ENCODE results near the gene MDM1.

The MDM1 gene

GRCh38 chr12:68319988-68320623, 12.1 kb downstream of the MDM1 start:
- no peak for DNase-seq

- peak; percentile 73 for DNase-seq
Measured at GRCh38 chr12:68317047-68317667, 15.0 kb downstream of the MDM1 start.

DNA sequence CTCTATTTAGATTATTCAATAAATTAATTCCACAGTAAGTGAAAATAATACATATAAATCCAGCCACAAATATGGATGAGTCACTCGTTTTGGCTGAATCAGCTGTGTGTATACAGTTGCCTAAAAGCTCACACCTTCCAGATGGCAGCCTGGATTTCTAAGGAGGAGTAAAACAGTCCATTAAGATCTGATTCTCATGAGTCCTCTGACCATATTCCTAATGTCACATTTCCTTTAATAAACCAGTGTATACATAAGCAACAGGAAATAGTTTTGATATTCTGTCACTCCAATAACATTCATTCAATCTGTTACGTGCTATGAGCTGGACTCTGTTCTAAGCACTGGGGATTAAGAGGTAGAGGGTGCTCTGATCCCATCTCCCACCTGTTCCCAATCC, 21.8 kb downstream of the MDM1 start:
- DNase-seq = no peak

DNA sequence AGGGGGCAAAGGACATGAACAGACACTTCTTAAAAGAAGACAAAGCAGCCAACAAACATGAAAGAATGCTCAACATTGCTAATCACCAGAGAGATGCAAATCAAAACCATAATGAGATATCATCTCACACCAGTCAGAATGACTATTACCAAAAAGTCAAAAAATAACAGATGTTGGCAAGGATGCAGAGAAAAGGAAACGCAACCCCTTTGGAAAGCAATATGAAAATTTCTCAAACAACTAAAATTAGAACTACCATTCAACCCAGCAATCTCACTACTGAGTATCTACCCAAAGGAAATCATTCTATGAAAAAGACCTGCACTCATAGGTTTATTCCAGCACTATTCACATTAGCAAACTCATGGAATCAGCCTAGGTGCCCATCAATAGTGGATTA, 25.6 kb downstream of the MDM1 start:
- no peak for DNase-seq

DNA sequence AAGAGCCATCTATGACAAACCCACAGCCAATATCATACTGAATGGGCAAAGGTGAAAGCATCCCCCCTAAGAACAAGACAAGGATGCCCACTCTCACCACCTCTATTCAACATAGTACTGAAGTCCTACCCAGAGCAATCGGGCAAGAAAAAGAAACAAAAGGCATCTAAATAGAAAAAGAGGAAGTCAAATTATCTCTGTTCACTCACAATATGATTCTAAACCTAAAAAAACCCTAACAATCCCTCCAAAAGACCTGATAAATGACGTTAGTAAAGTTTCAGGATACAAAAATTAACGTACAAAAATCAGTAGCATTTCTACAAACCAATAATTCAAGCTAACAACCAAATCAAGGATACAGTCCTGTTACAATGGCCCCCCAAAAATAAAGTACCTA, 26.9 kb downstream of the MDM1 start:
- no peak for DNase-seq

DNA sequence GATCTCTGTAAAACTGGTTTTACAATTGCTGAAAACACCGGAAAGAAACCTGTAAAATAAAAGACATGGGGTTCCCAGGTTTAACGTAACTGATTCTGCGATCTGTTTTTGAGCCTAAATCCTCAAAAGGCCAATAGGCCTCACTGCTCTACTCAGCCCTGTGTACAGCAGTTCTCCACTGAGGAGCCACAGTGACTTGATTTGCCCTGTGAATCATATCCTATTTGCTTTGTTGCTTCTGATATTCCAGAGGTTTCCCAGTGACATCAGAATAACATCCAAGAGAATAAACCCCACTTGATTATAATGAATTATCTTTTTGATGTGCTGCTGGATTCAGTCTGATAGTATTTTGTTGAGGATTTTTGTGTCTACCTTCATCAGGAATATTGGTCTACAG, 27.5 kb downstream of the MDM1 start:
- DNase-seq = no peak

GRCh38 chr12:68303850-68304249, 28.3 kb downstream of the MDM1 start:
- DNase-seq = no peak

DNA sequence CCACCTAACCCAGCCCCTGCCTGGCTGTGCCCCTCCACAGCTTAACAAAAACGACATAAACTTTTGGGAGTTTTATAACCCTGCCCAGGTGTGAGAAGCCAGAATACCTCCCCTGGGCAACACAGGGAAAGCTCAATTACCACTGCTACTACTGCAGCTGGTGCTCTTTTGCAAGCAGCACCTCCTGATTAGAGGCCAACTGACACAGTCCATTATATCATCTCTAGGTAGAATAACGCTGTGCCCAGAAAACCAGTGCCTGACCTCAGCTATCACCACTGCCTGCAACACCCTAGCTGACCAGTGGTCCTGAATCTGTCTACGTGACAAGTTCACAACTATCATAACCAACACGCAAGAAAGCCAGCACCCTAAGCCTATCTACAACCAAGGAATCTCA, 34.2 kb downstream of the MDM1 start:
- no peak for DNase-seq

DNA sequence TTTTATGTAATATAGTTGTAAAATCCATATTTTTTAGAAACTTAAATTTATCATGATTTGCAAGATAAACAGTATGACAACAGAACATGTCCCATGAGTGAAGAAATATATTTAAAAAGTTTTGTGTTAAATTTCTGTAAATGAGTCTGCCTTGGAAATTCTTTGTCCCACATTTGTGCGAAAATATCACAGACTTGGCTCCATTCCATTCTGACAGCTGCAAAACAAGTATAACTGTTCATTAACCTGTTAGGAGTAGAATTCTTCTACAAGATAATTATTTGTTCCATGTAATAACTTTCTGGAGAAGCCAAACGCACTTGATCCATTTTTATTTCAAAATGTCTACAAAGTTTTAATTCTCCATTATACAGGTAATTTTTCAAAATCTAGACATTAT, 37.9 kb downstream of the MDM1 start:
- no peak for DNase-seq

DNA sequence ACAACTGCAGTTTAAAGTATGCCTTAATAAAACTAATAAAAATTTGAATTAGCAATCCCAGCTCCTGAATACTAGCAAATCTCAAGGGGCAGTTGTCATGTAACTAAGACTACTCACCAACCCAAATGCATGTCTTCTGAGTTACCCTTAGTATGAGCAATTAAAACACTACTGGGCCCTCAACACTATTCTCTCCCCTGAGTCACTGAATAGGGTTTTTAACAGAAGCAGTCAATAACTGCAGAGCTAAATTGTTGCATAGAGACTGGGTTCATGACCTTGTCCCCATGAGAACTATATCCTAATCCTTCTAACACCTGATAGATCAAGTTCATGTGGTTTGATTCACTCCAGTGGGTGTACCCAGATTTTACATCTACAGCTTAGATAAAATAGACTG, 38.8 kb downstream of the MDM1 start:
- no peak for DNase-seq

DNA sequence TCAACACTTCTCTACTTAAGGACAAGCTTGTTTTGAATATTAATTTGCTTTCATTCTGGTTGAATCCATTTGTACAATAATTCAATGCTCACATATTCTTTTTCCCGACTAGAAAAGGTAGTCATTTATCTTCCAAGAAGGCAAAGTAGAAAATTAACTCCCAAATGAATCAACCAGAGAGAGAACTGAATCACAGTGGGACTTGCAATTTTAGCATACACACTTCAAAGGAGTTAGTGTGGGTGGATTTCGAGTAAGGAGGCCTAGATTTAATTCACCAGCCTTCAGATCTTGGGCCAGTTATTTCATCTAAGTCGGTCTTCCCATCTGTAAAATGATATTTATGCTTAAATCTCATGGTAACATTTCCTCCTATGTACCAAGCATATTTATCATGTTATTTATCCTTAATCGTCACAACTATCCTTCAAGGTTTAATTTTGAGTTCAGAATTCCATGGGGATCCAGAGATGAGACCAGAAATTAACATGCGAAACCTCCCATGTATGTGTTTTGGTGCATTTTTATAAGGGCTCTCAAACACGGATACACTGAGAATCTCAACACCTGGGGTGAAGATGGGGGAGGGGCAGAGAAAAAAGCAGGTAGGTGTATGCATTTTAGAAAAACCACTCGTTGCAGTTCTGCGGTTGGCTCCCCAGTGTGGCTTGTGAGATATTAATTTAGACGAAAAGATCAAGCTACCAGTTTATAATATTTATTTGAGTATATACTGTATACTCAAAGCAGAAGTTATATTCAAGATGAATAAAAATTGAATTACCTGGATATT, 39.8 kb downstream of the MDM1 start:
- DNase-seq = no peak

- no peak for DNase-seq
Measured at GRCh38 chr12:68291396-68292036, 40.6 kb downstream of the MDM1 start.

- DNase-seq = no peak
Measured at GRCh38 chr12:68290126-68290525, 42.0 kb downstream of the MDM1 start.

DNA sequence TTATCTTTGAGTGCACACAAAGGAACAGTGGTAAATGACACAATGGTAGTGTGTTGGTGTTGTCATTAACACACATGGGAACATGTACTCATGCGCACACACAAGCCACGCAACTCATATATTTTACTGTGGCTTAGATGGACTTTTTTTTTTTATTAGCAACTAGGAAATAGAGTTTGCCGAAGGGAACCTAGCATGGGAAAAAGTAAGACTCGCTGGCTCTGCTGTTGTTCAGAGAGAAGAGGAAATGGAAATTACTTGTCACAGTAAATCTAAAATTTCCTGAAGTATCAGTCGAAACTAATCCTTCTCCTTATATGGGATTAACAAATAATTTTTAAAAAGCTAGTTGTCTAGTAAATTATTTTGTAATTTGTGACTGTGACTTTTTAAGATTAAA, 45.1 kb downstream of the MDM1 start:
- DNase-seq = no peak

GRCh38 chr12:68286396-68286795, 45.8 kb downstream of the MDM1 start:
- DNase-seq = no peak

GRCh38 chr12:68285541-68285940, 46.6 kb downstream of the MDM1 start:
- DNase-seq = no peak

GRCh38 chr12:68281322-68282077, 50.7 kb downstream of the MDM1 start:
- DNase-seq = no peak

DNA sequence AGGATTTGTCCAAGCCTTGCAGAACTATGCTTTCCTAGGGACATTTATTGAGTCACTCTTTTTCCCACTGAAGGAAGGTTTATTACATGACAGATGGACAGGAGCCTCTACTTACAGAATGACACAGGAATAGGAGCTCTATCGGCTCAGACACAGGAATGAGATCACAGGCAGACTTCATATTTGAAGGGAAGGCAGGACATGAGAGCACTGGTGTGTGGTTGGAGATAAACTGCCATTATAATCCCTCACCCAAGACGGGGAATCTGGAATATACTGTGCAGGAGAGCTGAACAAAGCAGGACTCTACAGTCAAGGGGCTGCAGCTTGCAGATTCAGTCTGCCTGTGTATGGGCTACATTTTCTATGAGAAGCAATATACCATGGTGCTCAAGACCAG, 51.9 kb downstream of the MDM1 start:
- no peak for DNase-seq

GRCh38 chr12:68279227-68280054, 52.7 kb downstream of the MDM1 start:
- DNase-seq = no peak

DNA sequence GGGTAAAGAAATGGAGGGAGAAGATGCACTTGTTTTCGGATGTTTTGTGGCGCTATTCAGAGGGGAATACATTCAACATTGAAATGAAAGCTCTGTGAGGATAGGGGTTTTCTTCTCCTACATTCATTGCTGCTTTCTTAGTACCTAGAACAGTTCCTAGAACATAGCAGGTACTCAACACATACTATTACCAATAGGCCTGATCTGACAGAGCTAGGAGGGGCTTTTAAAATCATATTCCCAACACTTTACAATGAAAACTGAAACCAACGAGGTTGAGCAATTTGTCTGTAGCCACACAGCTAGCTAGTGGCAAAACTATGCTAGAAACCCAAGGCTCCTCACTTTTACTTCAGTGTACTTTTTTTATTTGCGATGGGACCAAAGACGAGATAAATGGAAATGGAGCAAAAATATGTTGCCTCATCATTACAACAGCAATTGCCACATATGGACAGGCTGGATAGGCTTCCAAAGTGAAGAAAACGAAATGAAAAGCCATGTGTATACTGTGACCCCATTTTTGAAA, 55.7 kb downstream of the MDM1 start:
- no peak for DNase-seq

GRCh38 chr12:68272732-68273131, 59.4 kb downstream of the MDM1 start:
- no peak for DNase-seq

DNA sequence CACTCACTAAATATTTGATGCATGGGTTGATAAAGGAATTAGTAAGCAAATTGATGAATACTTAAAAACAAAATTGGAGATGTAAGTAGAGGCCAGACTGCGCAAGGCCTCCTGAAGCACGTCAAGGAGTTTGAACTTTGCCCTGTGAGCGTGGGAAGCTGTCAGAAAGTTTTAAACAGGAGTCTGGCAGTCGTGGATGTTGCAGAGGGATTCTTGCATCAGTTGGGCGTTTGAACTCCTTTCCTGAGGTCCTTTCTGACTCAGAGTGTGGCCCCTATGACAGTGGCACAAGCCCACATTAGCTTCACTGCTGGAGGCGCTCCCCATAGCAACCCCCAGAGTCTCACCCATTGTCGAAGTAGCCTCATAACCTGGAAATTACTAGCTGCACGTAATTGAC, 60.8 kb downstream of the MDM1 start:
- DNase-seq = peak; percentile 31
